ENCODE results near the gene MSLN.

DNA sequence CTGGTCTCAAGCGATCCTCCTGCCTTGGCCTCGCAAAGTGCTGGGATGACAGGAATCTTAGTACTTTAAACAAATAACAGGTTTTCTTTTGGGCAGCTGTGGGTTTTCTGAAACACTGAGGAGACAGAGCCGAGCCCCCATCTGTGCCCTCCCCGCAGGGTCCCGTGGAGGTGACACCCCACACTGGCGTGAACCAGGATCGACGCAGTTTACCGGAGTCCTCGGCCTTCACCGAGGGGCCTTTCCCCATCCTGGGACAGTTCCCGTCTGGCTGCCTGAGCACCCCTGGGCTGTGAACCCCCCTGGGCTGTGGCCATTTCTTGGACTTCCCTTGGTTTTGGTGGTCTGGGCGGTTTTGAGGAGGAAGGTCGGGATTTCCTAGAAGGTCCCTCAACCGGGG is 55.3 kb downstream of the MSLN start:
- TF ChIP-seq, protein P1, sequence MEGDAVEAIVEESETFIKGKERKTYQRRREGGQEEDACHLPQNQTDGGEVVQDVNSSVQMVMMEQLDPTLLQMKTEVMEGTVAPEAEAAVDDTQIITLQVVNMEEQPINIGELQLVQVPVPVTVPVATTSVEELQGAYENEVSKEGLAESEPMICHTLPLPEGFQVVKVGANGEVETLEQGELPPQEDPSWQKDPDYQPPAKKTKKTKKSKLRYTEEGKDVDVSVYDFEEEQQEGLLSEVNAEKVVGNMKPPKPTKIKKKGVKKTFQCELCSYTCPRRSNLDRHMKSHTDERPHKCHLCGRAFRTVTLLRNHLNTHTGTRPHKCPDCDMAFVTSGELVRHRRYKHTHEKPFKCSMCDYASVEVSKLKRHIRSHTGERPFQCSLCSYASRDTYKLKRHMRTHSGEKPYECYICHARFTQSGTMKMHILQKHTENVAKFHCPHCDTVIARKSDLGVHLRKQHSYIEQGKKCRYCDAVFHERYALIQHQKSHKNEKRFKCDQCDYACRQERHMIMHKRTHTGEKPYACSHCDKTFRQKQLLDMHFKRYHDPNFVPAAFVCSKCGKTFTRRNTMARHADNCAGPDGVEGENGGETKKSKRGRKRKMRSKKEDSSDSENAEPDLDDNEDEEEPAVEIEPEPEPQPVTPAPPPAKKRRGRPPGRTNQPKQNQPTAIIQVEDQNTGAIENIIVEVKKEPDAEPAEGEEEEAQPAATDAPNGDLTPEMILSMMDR (conservative IDR thresholded peaks at IDR 0.05; ENCODE audit: low read length): no peak
- TF ChIP-seq EZH2phosphoT487 (IDR thresholded peaks at IDR 0.05; ENCODE audit: borderline replicate concordance): no peak

Data from Loucy (cell line).